Measurements from ENCODE around the gene ATP1B1.

The ATP1B1 gene

GRCh38 chr1:169144941-169145626 lies 38.6 kb downstream of the ATP1B1 start:
- H3K27ac ChIP-seq (ENCODE audit: low read depth, low read length), result no peak overlapping the region

GRCh38 chr1:169146576-169147214 lies 40.2 kb downstream of the ATP1B1 start:
- Histone ChIP-seq H3K4me3 (ENCODE audit: low read length) (no peak overlapping the region), H3K9me3 (ENCODE audit: control insufficient read depth, insufficient read depth, low read length) (no peaks in the 10 kb centered on the region), H3K27ac (ENCODE audit: low read depth, low read length) (no peak overlapping the region), H3K4me1 (ENCODE audit: control insufficient read depth, low read length) (no peaks in the 10 kb centered on the region), H4K20me1 (ENCODE audit: control insufficient read depth, insufficient read depth, low read depth, low read length) (no peaks in the 10 kb centered on the region), H3K4me2 (ENCODE audit: low read length) (no peak overlapping the region), H3K27me3 (ENCODE audit: control insufficient read depth, low read length) (no peaks in the 10 kb centered on the region), H3K79me2 (ENCODE audit: control insufficient read depth, low read length) (no peaks in the 10 kb centered on the region), H3F3A (ENCODE audit: control insufficient read depth, insufficient read depth) (no peaks in the 10 kb centered on the region), H3K36me3 (ENCODE audit: control insufficient read depth, low read length) (no peaks in the 10 kb centered on the region), H3K9me2 (replicated peaks; ENCODE audit: control insufficient read depth, low read length) (no peaks in the 10 kb centered on the region)
- TF ChIP-seq EZH2phosphoT487 (IDR thresholded peaks at IDR 0.05; ENCODE audit: borderline replicate concordance, low read length) (no peak), CTCF (IDR thresholded peaks at IDR 0.05; ENCODE audit: low read depth, low read length, poor library complexity, severe bottlenecking) (no peak)

More at GRCh38 chr1:169144941-169145626, 38.6 kb downstream of the ATP1B1 start:
- no peaks in the 10 kb centered on the region for H3F3A ChIP-seq (ENCODE audit: control insufficient read depth, insufficient read depth)
- H3K4me2 ChIP-seq (ENCODE audit: low read length), result no peak overlapping the region
- no peaks in the 10 kb centered on the region for H3K9me2 ChIP-seq (replicated peaks; ENCODE audit: control insufficient read depth, low read length)
- H3K4me1 ChIP-seq (ENCODE audit: control insufficient read depth, low read length), result no peaks in the 10 kb centered on the region
- no peaks in the 10 kb centered on the region for H3K27me3 ChIP-seq (ENCODE audit: control insufficient read depth, low read length)
- TF ChIP-seq CTCF (IDR thresholded peaks at IDR 0.05; ENCODE audit: low read depth, low read length, poor library complexity, severe bottlenecking) (no peak), EZH2phosphoT487 (IDR thresholded peaks at IDR 0.05; ENCODE audit: borderline replicate concordance, low read length) (no peak)
- no peaks in the 10 kb centered on the region for H3K36me3 ChIP-seq (ENCODE audit: control insufficient read depth, low read length)
- H3K4me3 ChIP-seq (ENCODE audit: low read length), result no peak overlapping the region
- no peaks in the 10 kb centered on the region for H4K20me1 ChIP-seq (ENCODE audit: control insufficient read depth, insufficient read depth, low read depth, low read length)
- no peaks in the 10 kb centered on the region for H3K79me2 ChIP-seq (ENCODE audit: control insufficient read depth, low read length)
- H3K9me3 ChIP-seq (ENCODE audit: control insufficient read depth, insufficient read depth, low read length), result no peaks in the 10 kb centered on the region

- Histone ChIP-seq H3K4me3 (ENCODE audit: low read length) (no peak overlapping the region), H3K79me2 (ENCODE audit: control insufficient read depth, low read length) (no peaks in the 10 kb centered on the region), H3K36me3 (ENCODE audit: control insufficient read depth, low read length) (no peaks in the 10 kb centered on the region), H3K9me3 (ENCODE audit: control insufficient read depth, insufficient read depth, low read length) (no peaks in the 10 kb centered on the region), H3K4me2 (ENCODE audit: low read length) (no peak overlapping the region), H3K9me2 (replicated peaks; ENCODE audit: control insufficient read depth, low read length) (no peaks in the 10 kb centered on the region), H3K27me3 (ENCODE audit: control insufficient read depth, low read length) (no peaks in the 10 kb centered on the region), H3F3A (ENCODE audit: control insufficient read depth, insufficient read depth) (no peaks in the 10 kb centered on the region), H3K4me1 (ENCODE audit: control insufficient read depth, low read length) (no peaks in the 10 kb centered on the region), H3K27ac (ENCODE audit: low read depth, low read length) (no peak overlapping the region), H4K20me1 (ENCODE audit: control insufficient read depth, insufficient read depth, low read depth, low read length) (no peaks in the 10 kb centered on the region)
- TF ChIP-seq CTCF (IDR thresholded peaks at IDR 0.05; ENCODE audit: low read depth, low read length, poor library complexity, severe bottlenecking) (no peak), EZH2phosphoT487 (IDR thresholded peaks at IDR 0.05; ENCODE audit: borderline replicate concordance, low read length) (no peak)
These were observed 42.2 kb downstream of the ATP1B1 start for GRCh38 chr1:169148472-169149252.

Measured in DOHH2 (cell line).